NCI-H82 (cell line): ENCODE results near the gene EXOC6B.
A peak's percentile ranks its signal among the peaks of the same experiment; 100 is the strongest.
"Not testable (repeated sequence)": the region's sequence is repeated elsewhere in the genome, so short reads cannot be mapped to it uniquely, and the experiment has no call there.

ENCODE experiments used
- DNase-seq: peaks from one replicate; lab custom pipeline; 2025; lab: John Stamatoyannopoulos, UW

Gene EXOC6B

GRCh38 chr2:72678024-72678423, 147.8 kb downstream of the EXOC6B start:
- DNase-seq = no peak

GRCh38 chr2:72676341-72677025, 149.3 kb downstream of the EXOC6B start:
- DNase-seq = no peak

GRCh38 chr2:72674982-72675915, 150.6 kb downstream of the EXOC6B start:
- no peak for DNase-seq

GRCh38 chr2:72673279-72673678, 152.6 kb downstream of the EXOC6B start:
- no peak for DNase-seq

- DNase-seq = no peak
These were observed 156.7 kb downstream of the EXOC6B start for GRCh38 chr2:72669121-72669520.

- no peak for DNase-seq
These were observed 157.2 kb downstream of the EXOC6B start for GRCh38 chr2:72668647-72669046.

GRCh38 chr2:72665448-72665847, 160.4 kb downstream of the EXOC6B start:
- DNase-seq = no peak

- no peak for DNase-seq
These were observed 163.8 kb downstream of the EXOC6B start for GRCh38 chr2:72661985-72662384.

- DNase-seq = no peak
These were observed 176.0 kb downstream of the EXOC6B start for GRCh38 chr2:72649810-72650209.

GRCh38 chr2:72641221-72641620, 184.6 kb downstream of the EXOC6B start:
- not testable (repeated sequence) for DNase-seq

GRCh38 chr2:72638600-72639211, 187.1 kb downstream of the EXOC6B start:
- DNase-seq = no peak

- no peak for DNase-seq
These were observed 189.6 kb downstream of the EXOC6B start for GRCh38 chr2:72636210-72636609.

GRCh38 chr2:72630767-72631166, 195.1 kb downstream of the EXOC6B start:
- DNase-seq = no peak

GRCh38 chr2:72629062-72629461, 196.8 kb downstream of the EXOC6B start:
- no peak for DNase-seq

GRCh38 chr2:72627083-72627482, 198.8 kb downstream of the EXOC6B start:
- no peak for DNase-seq

GRCh38 chr2:72625366-72625765, 200.5 kb downstream of the EXOC6B start:
- DNase-seq = no peak

- no peak for DNase-seq
These were observed 202.4 kb downstream of the EXOC6B start for GRCh38 chr2:72623481-72623880.

- no peak for DNase-seq
These were observed 206.2 kb downstream of the EXOC6B start for GRCh38 chr2:72619626-72620025.

GRCh38 chr2:72613931-72614330, 211.9 kb downstream of the EXOC6B start:
- no peak for DNase-seq

GRCh38 chr2:72612614-72613160, 213.1 kb downstream of the EXOC6B start:
- DNase-seq = no peak

GRCh38 chr2:72607189-72607588, 218.6 kb downstream of the EXOC6B start:
- DNase-seq = no peak

- peak; percentile 47 for DNase-seq
These were observed 219.9 kb downstream of the EXOC6B start for GRCh38 chr2:72605836-72606442.
